Measurements from ENCODE around the gene FOXK1. TPM values are rescaled to one million over a fixed set of nuclear protein-coding genes. Genes with fewer than 3 reads are reported as not detected.

The FOXK1 gene
- total RNA-seq, 4 donors from 2014 or later: 28.0 to 59.9 (median 34.2) TPM

DNA sequence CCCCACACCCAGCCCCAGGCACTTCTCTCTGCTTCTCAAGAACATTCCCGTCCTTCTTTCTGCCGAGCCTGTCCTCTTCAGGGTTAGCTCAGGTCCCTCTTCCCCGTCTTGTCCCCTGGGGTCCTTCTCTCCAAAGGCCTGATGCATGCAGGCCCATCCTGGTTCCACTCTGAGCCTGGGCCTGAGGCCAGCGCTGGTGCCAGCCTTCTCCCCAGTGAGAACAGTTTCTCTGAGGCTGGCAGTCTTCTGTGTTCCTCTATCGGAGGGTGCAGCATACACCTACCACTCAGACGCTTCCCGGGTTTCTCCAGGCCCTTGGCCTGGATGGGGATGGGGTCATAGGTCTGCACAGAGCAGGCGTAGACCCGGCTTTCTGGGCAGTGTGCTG is 108.0 kb downstream of the FOXK1 start:
- no peak for DNase-seq
- Histone ChIP-seq H3K27me3 (no peaks in the 10 kb centered on the region), H3K36me3 (peaks cover 0 to 39% (median 11%) of the 10 kb centered on the region in 4 donors), H3K4me3 (no peak overlapping the region), H3K27ac (no peak overlapping the region), H3K9me3 (no peaks in the 10 kb centered on the region), H3K4me1 (peaks cover 0 to 15% (median 13%) of the 10 kb centered on the region in 4 donors)
- 60 to 82% methylated on average over 1 to 7 of the region's 9 CpGs for WGBS, 2 donors (ENCODE audit: low coverage in 1 of 2)
- TF ChIP-seq EP300 (IDR thresholded peaks at IDR 0.05; ENCODE audit: low read depth) (no peak), POLR2AphosphoS5 (IDR thresholded peaks at IDR 0.05) (no peak), POLR2A (IDR thresholded peaks at IDR 0.05) (no peak)
- TF ChIP-seq, protein P1, sequence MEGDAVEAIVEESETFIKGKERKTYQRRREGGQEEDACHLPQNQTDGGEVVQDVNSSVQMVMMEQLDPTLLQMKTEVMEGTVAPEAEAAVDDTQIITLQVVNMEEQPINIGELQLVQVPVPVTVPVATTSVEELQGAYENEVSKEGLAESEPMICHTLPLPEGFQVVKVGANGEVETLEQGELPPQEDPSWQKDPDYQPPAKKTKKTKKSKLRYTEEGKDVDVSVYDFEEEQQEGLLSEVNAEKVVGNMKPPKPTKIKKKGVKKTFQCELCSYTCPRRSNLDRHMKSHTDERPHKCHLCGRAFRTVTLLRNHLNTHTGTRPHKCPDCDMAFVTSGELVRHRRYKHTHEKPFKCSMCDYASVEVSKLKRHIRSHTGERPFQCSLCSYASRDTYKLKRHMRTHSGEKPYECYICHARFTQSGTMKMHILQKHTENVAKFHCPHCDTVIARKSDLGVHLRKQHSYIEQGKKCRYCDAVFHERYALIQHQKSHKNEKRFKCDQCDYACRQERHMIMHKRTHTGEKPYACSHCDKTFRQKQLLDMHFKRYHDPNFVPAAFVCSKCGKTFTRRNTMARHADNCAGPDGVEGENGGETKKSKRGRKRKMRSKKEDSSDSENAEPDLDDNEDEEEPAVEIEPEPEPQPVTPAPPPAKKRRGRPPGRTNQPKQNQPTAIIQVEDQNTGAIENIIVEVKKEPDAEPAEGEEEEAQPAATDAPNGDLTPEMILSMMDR (IDR thresholded peaks at IDR 0.05): no peak
- in situ Hi-C loops (cut with MboI; ENCODE audit: low pct_ligation_motif_present in 1 of 4, low pct_unique_long_range_greater_than_20kb in 1 of 4, low sequenced_read_pairs in 3 of 4) (loop anchor here in 1 of 4 donors (10.0 kb wide), 1 partner anchor 295 kb away; no protein-coding TSS in a partner anchor), intact Hi-C loops (cut with DNase I; ENCODE audit: low total_unique reads) (loop anchor here (5.0 kb wide), 1 partner anchor 292 kb away; no protein-coding TSS in a partner anchor)

DNA sequence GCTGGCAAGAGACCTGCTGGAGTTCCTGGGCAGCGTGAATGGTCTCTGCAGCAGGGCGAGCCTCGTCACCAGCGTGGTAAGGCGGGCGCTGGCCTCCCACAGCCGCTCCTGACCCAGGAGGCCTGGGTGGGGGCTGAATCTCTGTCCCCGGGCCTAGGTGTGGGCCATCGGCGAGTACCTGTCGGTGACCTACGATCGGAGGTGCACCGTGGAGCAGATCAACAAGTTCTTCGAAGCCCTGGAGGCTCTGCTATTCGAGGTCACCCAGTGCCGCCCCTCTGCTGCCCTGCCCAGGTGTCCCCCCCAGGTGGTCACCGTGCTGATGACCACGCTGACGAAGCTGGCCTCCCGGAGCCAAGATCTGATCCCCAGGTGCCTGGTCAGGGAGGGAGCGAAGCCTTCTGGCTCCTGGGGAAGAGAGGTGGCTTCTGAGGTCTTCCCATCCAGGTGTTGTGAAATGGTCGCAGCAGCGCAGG is 108.5 kb downstream of the FOXK1 start:
- intact Hi-C loops (cut with DNase I; ENCODE audit: low total_unique reads) (loop anchor here (5.0 kb wide), 1 partner anchor 292 kb away; no protein-coding TSS in a partner anchor), in situ Hi-C loops (cut with MboI; ENCODE audit: low pct_ligation_motif_present in 1 of 4, low pct_unique_long_range_greater_than_20kb in 1 of 4, low sequenced_read_pairs in 3 of 4) (loop anchor here in 1 of 4 donors (10.0 kb wide), 1 partner anchor 294 kb away; no protein-coding TSS in a partner anchor)
- 94% methylated on average over 11 of the region's 24 CpGs; no CpG with 5 or more reads in 1 of the 2 donors for WGBS, 2 donors (ENCODE audit: low coverage in 1 of 2)
- no peak for DNase-seq
- Histone ChIP-seq H3K4me3 (no peak overlapping the region), H3K36me3 (peaks cover 0 to 34% (median 11%) of the 10 kb centered on the region in 4 donors), H3K4me1 (peaks cover 0 to 15% (median 13%) of the 10 kb centered on the region in 4 donors), H3K27ac (no peak overlapping the region), H3K9me3 (no peaks in the 10 kb centered on the region), H3K27me3 (no peaks in the 10 kb centered on the region)
- TF ChIP-seq, protein P1 (IDR thresholded peaks at IDR 0.05): no peak
- TF ChIP-seq POLR2A (IDR thresholded peaks at IDR 0.05): no peak
- no peak for TF ChIP-seq POLR2AphosphoS5 (IDR thresholded peaks at IDR 0.05)
- no peak for TF ChIP-seq EP300 (IDR thresholded peaks at IDR 0.05; ENCODE audit: low read depth)

DNA sequence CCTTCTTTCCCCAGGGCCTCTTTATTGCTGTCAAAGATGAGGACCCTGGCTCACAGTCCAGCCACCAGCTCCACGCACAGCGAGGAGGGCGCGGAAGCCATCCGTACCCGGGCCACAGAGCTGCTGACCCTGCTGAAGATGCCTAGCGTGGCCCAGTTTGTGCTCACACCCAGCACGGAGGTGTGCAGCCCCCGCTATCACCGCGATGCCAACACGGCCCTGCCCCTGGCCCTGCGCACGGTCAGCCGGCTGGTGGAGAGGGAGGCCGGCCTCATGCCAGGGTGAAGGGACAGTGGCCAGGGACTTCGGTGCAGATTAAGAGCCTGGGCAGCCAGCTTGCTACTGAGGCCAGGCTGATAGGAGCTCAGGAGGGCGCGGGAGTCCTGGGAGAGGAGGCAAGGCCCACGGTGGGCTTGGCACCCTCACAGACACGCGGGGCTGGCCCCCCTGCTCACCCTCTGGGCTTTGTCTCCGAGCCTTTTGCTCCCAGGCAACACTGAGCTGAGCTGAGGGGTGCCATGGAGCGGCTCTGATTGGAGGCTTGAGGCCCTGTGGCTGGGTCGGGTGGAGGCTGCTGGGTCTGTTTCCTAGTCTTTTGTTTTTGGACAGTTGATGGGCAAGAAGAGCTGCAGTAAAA is 109.1 kb downstream of the FOXK1 start:
- H3K27ac ChIP-seq: no peak overlapping the region
- 95% methylated on average over 19 of the region's 25 CpGs; no CpG with 5 or more reads in 1 of the 2 donors for WGBS, 2 donors (ENCODE audit: low coverage in 1 of 2)
- peaks cover 0 to 27% (median 11%) of the 10 kb centered on the region in 4 donors for H3K36me3 ChIP-seq
- in situ Hi-C loops (cut with MboI; ENCODE audit: low pct_ligation_motif_present in 1 of 4, low pct_unique_long_range_greater_than_20kb in 1 of 4, low sequenced_read_pairs in 3 of 4) (loop anchor here in 1 of 4 donors (10.0 kb wide), 1 partner anchor 294 kb away; no protein-coding TSS in a partner anchor), intact Hi-C loops (cut with DNase I; ENCODE audit: low total_unique reads) (loop anchor here (5.0 kb wide), 1 partner anchor 291 kb away; no protein-coding TSS in a partner anchor)
- H3K9me3 ChIP-seq: no peaks in the 10 kb centered on the region
- no peak for DNase-seq
- no peak for TF ChIP-seq EP300 (IDR thresholded peaks at IDR 0.05; ENCODE audit: low read depth)
- TF ChIP-seq POLR2AphosphoS5 (IDR thresholded peaks at IDR 0.05): no peak
- TF ChIP-seq POLR2A (IDR thresholded peaks at IDR 0.05): no peak
- TF ChIP-seq, protein P1 (IDR thresholded peaks at IDR 0.05): no peak
- H3K27me3 ChIP-seq: no peaks in the 10 kb centered on the region
- peaks cover 0 to 15% (median 13%) of the 10 kb centered on the region in 4 donors for H3K4me1 ChIP-seq
- H3K4me3 ChIP-seq: no peak overlapping the region

All from transverse colon (tissue), 4 donors.